ENCODE data around the gene KCNH1.

The KCNH1 gene

GRCh38 chr1:210646258-210646616, 487.7 kb downstream of the KCNH1 start:
- no peak for DNase-seq (ENCODE audit: low spot score)

DNA sequence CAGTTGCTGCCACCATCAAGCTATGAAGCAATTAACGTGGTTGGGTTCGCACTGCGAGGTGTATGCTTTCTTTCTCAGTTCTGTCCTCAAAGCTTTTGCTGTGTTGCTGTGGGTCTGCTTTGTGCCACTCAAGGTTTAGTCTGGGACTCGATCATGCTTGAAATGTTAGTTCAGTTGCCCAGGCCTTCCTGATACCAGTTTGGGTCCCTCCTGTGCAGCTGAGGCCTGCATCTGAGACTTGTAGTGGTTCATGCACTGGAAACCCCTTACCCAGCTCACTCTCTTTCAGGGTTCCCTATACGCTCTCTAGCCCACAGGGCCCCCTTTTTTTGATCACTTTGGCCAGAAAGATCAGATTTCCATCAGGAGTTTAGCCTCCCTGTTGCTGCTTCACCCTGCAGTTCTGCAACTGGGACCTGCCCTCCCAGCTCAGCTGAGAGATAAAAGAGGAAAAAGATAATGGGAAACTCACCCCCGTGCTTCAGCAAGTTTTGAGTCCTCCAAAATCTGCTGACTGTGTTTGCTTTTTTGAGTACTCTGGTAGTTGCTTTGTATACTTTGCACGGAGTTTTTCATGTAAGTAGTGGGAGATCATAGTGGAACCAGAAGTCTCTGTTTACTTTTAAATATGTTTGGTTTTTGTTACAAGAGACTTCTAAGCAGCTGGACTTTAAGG, 488.2 kb downstream of the KCNH1 start:
- no peak for DNase-seq (ENCODE audit: low spot score)

DNA sequence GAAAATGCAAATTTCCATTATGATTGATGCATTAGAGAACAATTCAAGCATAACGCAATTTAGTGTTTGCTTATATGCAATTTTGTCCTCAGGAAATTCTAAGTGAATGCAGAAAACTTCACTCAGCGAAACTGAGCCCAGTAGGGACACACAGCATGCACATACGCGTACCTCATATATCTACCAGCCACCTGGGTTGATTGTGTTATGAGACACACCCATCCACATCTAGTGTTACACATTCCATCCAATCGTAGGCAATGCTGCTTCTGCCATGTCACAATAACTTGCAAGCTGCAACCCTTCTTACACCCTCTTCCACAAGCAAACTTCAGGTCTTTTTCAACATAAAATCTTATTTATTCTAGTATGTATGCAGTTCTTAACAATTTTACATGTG, 492.4 kb downstream of the KCNH1 start:
- no peak for DNase-seq (ENCODE audit: low spot score)

DNA sequence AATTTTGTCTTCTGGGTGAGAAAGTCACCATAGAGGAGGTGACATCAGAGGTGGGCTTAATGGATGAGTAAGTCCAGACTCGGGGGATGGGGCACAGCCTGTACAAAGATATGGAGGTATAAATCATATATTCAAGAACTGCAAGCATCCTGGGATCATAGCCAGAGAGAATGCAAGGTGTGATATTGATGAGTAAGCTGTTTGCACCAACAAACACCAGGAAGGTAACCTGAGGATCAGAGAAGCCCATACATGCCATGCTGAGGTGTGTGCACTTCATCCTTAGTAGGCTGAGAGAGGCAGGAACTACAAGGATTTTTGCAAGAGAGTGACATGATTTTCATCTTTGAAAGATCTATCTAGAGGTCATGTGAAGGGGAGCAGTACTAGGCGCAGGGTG, 498.8 kb downstream of the KCNH1 start:
- DNase-seq (ENCODE audit: low spot score) = no peak

DNA sequence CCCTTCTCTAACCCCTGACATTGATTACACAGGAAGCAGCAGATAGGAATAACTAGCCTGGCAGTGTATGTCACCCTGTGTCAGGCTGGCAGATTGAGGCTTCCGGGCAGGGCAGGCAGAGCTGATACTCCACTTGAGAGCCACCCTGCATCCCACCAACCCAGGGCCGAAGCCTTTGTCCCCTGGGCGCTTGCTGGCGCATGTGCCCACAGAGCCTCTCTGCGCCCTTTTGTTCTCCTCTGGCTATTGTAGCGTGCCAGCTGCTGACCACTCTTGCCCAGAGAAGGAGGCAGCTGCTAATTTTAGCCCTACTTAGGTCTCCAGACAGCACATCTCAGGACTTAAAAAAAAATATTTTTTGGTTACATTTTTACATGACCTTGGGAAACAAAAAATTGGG, 500.3 kb downstream of the KCNH1 start:
- DNase-seq (ENCODE audit: low spot score) = no peak

DNA sequence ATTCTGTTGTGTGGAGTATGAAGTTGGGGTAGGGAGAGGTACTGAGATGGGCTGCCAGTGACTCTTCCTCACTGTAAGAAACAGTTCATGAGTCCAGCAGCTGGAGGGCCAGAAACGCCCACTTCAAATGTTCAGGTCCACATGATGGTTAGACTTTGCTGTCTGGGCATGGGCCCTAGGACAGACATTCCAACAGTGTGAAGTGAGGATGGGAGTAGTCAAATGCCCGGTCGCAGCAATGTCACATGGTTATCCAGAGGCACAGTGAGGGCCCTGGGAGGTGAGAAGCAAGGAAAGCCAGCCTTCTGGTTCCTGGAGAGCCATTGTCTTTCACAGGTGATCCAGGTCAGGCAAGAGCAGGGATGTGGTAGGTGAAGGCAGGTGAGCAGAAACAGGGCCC, 500.8 kb downstream of the KCNH1 start:
- DNase-seq (ENCODE audit: low spot score) = no peak

DNA sequence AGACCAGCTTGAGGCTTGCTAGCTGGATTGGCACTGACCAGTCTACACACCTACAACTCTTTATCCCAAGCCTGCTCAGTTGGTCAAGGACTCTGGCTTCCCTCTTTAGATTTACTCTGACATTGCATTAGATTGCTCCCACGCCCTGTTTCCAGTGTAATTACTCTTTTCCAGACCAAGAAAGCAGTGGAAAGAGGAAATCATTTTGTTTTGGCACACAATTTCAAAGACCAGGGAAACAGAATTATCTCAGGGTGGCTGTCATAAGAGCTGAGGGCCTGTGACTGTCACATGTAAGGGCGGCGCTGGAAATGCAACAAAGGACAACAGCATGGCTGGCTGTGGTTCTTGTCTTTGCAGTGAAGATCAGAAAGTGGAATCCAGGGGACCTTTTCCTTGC, 502.5 kb downstream of the KCNH1 start:
- no peak for DNase-seq (ENCODE audit: low spot score)

DNA sequence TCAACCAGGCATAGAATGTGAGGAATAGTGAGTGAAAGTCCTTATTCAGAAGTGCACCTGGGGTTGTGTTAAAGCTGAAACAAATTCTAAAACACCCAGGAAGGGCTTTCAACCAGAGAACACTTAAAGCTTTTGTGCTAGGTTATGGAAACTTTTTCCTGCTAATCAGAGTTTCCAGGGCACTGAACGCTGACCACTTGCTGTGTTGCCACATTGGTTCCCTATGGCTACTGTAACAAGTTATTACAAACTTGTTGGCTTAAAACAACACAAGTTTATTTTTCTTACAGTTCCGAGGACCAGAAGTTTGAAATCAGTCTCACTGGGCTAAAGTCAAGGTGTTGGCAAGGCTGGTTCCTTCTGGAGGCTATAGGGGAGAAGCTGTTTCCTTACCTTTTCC, 504.7 kb downstream of the KCNH1 start:
- DNase-seq (ENCODE audit: low spot score) = no peak

- DNase-seq (ENCODE audit: low spot score) = no peak
These were observed 506.2 kb downstream of the KCNH1 start for GRCh38 chr1:210627755-210628154.
